Measurements from ENCODE around the gene SIAH2.

SIAH2 gene

DNA sequence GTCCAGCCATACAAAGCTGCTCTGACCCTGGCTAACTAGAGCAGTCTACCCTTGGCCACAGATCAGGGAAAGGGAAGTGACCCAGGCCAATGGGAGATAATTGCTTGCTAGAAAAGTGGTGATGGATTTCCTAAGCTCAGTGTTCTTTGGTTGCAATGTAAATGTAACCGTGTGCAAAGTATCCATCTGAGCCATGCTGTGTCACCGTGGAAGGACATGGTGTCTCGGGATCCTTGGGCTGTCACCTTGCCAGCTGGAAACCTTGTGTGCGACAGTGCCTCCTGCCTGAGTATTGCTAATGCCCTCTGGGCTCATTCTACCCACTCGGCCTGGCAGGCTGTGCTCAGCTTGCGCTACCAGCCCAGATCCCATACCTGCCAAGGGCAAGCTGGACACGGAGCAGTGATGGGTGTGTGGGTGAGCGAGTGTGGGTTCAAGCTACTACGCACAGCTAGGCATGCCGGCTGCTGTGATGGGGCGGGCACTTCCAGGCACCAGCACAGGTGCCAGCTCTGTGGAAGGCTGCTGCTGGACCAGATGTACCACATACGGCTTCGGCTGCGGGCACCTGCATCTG lies 10.7 kb upstream of the SIAH2 start:
- no peak for FAIRE-seq

DNA sequence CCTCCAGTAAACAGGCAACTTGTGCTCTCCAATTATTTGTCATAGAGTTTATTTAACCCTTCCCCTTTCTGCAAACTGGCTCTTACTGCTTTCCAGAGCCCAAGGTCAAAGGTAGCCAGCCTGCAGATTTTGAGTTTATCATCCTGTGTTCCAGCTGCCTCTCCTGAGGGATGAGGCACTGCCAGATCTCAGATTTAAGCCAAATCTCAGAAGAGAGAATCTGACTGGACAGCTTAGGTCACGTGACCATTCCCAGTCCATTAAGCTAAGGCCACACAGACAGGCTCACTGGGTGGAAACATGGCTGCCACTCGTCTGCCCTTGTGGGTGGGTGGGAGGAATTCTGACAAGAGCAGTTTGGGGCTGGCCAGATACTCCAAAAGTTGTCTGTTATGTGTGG lies 8.6 kb upstream of the SIAH2 start:
- FAIRE-seq, result no peak

DNA sequence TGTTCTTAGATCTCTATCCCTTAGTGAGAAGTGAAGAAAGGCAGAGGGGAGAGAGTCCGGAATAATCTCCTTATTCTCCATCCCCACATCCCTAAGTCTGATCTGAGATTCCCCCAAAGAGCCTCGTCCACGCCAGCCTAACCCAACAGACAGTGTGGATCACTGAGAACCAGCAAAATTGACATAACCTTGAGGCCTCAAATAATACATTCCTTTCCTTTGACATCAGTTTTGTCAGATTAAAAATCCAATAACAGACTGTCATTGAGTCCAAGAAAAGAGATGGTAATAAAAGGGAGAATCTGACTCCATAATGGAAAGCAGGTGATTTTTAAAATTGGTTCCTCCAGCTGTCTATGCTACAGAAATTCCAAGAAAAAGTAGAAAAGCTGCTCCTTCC lies 7.7 kb upstream of the SIAH2 start:
- no peak for FAIRE-seq

DNA sequence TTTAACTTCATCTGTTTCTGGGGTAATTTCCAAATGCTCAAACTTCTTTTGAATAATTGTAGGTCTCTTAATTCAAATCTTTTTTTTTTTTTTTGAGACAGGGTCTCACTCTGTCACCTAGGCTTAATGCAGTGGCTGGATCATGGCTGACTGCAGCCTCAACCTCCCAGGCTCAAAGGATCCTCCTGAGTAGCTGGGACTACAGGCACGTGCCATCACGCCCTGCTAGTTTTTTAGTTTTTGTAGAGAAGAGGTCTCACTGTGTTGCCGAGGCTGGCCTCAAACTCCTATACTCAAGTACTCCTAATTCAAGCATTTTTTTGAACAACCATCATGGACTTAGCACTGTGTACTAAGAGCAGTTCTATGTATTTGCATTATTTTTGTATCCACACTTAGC lies 3.8 kb upstream of the SIAH2 start:
- no peak for FAIRE-seq

DNA sequence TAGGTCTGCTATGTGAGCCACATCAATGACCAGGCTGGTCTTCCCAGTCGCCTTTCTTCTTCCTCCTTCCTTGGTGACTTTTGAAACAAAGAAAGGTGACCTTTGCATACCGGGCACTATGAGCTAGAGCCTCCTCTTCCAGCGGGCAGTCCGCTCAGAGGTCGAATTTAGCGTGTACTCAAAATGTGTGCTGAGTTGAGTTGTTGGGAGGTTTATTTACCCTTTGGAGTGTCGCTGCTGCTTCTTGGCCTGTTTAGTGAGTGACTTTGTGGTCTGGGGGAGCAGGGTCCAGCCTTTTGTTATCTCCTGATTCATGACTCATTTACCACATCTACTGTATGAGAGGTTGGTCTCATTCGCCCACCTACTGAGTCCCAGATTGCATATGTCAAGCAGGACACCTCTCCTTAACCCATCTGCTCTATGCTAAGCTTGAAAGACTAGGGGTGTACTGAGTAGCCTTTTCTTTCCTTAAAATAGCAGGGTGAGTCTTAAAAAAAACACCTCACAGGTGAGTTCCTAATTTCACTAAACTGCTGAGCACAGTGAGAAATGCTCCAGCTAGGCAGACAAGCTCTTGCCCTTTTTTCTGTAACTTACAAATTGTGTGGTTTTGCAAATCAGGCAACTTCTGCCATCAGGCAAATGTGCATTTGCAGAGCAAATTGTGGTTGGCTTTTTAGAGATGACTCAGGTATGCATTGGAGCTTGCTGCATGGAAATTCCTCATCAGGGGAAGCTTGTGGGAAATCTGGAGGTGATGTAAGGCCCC lies 3.2 kb upstream of the SIAH2 start:
- FAIRE-seq, result no peak

DNA sequence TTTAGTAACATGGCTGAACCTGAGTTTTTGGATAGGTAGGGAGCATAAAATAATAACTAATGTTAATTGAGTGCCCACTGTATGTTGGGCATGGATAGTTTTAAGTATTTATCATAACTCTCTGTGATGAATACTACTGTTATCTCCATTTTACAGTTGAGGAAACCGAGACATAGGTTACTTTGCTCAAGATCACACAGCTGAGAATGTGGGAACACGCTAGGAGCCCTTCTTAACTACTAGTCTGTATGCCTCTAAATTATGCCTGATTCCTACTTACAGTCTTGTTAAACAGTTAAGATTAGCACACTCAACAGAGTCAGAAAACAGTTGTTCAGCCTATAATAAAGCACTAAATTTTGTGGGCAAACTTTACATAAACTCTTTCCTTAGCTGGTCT lies 2.0 kb upstream of the SIAH2 start:
- FAIRE-seq, result no peak

DNA sequence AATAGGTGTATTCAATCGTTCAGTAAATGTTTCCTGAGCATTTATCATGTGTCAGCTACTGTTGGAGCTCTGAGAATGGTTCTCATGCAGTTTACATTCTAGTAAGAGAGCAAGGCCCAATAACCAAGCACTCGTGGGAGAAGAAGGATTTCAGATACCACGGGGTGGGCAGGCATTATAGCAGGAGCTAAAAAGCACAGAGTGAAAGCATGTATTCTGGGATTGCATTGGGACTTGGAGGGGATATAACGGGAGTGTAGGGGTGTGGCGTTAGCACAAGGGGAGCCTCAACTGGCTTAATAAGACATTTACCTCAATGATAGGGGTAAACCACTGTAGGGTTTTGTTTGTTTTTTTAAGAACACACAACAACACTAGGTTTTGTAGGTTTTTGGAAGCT lies 1.6 kb upstream of the SIAH2 start:
- FAIRE-seq, result no peak

DNA sequence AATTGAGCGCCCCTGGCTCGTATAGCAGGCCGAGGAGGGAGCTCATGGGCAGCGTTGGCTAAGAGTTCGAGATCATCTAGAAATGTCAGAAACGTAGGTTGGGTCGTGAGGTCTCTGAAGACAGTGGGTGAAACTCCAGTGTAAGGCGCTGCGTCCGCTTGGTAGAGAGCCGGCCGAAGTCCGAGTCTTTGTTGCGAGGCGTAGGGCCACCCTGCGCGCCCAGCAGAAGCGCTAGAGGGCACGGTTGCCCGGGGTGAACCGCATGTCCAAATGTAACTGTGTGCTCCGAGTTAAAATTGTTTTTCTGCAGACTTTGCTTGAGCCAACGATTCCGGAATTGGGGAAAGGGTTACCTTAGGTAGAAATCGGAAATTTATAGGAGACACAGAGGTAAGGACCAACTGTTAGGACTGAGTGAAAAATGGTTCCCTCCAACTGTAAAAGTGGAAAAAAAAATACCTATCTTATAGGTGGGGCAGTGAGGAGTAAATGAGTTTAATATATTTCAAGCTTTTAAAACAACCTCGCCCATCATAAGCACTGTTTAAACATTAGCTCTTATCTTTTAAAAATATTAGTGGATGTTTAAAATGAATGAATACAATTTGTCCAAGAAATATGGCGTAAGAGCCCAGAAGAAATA lies 993 bp upstream of the SIAH2 start:
- FAIRE-seq, result no peak

DNA sequence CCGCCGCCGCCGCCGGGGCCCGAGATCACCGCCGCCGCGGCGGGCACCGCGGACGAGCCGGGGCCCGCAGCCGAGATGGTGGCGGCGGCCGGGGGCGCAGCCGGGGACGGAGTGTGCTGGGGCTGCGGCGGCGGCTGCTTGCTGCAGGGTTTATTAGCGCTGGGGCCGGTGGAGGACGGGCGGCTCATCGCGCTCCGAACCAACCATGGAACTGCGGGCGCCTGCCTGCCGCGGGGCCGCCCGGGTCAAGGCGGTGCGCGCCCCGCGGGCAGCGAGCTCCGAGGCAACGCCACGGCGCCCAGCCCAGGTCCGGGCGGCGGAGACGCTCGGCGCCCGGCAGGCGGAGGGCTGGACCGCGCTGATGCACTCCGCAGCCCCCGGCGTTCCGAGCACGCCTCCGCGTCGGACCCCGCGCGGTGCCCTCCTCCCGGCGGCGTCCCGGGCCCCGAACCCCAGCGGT lies 277 bp downstream of the SIAH2 start:
- no peak for FAIRE-seq

DNA sequence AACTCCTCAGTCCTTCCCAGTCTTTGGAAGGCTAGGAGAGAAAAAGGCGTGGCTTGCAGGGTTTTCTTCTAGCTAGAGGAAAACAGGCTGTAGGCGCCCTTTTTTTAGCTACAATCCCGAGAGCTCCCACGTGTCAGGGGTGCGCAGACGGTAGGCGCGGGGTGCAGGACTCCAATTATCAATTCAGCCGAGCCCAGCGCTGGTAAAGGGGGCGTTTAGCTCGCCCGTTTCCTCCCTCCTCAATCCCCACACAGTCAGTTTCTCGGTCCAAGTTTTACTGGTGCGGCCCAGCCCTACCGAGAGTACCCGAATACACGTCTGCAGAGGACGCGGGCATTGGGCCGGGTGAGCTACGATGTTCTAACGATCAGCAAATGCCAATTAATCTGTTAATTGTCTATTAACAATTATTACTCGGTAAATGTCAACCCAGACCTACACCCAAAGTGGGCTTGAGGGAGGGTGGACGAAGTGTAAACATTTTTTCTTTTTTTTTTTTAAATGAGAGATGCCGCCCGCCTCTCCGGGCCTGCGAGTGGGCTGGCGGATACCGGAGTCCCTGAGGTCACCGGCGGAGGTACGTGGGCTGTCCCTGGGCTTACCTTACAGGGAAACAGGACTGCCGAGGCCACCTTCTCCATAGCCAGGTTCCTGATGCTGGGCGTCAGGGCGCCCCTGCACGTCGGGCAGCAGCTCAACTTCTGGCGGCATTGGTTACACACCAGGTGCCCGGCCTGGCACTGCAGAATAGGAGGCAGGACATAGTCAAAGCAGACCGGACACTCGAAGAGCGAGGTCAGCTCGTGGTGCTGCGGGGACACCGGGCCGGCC lies 923 bp downstream of the SIAH2 start:
- no peak for FAIRE-seq

DNA sequence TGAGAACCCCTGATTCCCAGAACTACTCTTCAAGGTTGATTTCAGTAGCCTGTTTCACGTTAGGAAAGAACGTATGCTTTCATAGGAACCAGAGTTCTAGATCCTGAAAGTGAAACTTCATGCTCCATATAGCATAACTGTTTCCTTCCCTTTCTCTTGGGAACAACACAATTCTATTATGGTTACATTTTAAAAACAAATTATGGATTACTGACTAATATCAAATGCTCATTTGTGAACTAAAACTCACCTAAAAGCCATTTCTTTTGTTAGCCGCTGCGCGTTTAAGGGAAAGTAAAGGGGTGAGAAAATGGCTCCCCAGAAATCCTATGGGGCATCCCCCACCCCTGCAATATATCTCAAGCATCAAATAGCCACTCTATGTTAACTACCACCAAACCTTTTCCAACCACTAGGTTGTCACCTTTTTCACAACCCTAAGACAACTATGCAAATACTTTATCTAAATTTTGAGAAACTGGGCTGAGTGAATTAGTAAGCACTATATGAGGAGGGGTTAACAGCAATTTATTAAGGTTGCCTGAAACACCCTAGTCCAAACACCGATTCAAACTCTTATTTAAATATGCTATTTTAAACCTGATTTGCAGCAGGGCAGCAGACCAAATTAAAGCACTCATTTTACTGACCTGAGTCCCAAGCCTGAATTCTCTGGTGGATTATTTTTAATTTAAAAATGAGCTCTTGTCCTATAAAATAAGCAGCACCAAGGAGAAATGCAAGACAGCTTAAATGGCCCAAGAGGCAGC lies 2.4 kb downstream of the SIAH2 start:
- no peak for FAIRE-seq

DNA sequence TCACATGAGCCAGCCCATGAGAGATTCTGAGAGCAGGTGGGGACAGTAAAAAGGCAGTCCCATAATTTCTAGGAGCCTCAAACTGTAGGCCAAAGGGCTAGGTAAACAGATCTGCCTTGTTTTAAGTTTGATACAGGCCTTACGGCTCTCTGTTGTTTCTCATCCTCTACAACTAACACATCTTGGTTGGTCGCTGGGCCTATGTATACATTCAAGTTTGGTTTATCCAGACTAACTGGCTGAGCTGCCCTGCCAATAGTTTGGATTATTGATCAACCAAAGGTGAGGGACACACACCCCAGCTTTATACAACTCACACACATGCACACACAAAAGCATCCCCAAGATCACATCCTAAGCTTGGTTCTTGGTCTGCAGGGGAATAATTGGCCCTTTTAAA lies 3.0 kb downstream of the SIAH2 start:
- FAIRE-seq, result no peak

DNA sequence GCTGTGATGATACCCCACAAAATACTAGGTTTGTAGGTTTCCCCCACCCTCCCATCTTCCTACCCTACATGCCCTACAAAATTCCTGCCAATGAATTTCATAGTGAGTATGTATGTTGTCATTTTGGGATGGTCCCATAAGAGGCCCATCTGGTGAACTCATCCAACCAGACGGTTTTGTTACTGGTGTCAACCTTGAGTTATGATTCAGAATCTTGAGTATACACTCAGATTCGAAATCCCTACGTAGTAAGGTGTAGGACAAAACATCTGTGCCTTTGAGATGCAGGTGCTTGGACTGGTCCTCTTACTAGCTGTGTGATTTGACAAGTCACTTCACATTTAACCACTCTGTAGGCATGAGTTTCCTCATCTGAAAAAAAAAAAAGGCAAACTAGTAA lies 3.6 kb downstream of the SIAH2 start:
- FAIRE-seq, result no peak

DNA sequence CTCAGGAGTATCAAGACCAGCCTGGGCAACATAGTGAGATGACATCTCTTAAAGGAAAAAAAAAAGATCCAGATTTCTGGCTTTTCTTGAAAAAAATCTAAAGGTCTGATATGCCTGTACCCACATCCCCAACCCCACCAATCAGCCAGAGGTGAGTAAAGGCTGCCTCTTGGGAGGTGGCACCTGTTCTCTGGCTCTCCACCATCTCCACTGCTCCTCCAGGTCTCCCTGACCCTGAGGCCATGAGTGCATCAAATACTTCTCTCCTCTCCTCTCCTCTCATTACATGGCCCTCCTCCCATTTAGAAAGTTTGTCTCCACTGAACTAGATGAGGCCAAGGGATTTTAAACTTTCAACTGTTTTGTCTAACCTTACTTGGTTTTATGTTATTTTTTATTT lies 5.2 kb downstream of the SIAH2 start:
- no peak for FAIRE-seq

DNA sequence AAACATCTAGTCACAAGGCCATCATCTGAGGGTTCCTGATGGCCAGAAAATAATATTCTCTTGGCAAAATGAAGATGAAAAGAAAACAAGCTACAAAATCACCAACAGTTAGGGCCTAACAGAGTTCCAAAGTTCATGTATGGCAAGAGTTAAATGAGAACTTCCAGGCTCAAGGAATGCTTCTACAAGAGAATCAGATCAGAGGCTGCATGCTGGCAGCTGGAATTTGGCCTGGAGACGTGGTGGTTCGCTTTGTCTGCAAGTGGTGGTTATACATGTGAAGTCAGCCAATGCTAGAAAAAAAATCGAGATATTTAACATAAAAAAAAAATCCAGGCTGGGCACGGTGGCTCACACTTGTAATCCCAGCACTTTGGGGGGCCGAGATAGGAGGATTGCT lies 5.6 kb downstream of the SIAH2 start:
- FAIRE-seq, result no peak

DNA sequence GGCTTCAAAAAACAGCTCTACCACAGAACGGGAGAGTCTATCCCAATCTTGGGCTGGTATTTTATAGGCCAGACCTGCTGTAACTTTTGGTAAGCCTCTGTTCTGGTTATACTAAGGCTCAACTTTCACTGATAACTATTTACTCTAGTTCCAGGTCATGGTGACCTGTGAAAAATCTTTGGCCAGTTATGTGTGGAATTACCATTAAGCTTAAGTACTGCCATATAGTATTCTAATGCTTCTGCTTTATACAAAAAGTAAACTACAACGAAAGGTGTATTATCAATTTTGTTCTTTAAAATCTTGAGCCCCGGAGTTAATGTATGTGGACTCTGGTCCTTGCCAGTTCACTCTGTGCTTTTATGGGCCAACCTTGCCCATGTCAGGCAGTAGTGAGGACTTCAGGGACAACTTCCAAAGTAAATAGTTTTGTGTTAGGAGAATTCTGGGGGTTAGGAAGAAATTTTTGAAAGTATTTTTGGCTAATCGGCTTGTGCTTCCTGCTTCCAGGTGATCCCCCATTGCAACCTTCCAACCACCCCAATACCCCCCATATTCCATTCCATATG lies 6.4 kb downstream of the SIAH2 start:
- no peak for FAIRE-seq

DNA sequence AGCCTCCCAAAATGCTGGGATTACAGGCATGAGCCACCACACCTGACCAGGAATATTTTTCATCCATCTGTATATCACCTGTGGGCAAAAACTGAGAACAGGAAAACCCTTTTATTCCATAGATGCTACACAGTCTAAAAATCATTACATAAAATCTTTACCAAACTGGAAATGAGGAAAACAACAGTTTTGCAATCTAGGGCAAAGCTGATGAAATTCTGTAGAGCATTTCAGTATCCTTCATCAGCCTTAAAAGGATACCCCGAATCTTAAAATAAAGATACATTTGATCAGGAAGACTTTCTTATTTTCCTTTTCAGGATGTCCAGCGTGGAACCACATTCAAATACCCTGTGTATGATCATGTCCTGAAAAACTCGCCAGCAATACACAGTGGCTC lies 7.1 kb downstream of the SIAH2 start:
- no peak for FAIRE-seq

DNA sequence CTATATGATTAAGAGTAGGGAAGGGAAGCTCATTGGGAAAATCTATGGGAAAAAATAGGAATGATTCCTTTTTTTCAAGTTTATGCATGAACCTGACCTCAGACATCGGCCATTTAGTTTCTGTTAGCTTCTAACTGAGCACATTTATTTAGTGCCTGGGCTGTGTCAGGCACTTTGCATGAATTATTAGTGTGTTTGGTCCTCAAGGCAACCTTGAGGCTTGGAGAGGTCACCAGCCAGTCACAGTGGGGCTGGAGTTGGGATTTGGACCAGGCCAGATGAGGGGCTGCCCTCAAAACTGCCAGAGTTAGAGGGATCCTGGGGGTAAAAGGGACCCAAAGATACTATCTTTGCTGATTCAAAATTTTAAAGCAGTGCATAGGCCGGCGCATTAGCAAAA lies 8.1 kb downstream of the SIAH2 start:
- no peak for FAIRE-seq

DNA sequence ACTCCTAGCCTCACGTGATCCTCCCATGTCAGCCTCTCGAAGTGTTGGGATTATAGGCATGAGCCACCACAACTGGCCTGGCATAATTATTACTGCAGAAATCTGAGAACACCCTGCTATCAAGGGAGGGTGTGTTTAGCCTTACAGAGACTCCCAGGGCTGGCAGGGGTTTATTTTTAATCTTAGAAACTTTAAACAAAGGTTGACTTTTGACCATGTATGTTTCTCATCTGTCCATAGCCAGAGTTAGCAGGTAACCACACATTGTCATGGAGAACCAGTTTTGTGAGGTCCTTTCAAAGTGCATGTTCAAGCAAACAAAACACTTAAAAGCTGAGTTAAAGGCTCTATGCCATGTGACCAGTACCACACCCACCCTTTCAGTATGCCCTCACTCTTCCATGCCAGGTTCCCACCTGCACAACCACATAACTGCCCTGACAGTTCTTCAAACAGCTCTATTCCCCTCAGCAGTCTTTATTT lies 11.1 kb downstream of the SIAH2 start:
- no peak for FAIRE-seq

DNA sequence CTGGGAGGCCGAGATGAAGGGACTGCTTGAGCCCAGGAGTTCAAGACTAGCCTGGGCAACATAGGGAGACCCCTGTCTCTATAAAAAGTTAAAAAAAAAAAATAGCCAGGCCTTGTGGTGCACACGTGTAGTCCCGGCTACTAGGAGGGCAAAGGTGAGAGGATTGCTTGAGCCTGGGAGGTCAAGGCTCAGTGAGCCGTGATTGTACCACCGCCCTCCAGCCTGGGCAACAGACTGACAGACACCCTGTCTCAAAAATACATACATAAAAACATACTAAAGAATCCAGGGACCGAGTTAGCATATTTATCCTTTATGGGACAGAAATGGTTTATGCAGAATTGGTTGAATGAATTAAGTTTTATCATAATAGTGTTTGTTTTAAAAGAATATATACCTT lies 13.7 kb downstream of the SIAH2 start:
- FAIRE-seq, result no peak

DNA sequence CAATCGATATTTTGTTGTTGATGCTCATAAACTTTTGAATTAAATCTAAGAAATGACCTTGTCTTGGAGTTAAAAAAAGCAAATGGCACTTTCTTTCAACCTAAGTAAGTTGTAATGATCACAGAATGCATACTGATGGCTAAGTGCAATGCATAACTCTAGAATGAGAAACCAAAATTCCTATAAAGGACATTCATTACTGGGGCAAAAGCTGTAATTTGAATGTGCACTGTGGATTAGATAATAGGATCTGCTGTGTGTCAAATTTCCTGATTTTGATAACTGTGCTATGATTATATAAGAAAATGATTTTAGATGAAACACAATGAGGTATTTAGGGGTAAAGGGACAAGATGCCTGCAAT lies 14.3 kb downstream of the SIAH2 start:
- no peak for FAIRE-seq

All from islet of Langerhans (tissue), 1 donor.